Epithelial cell of prostate (primary cell): Measurements from ENCODE around the gene OVOL1.
A peak's percentile ranks its signal among the peaks of the same experiment; 100 is the strongest.

Source experiments
- DNase-seq: peaks from one replicate; pipeline ENCODE4 v3.0.0-alpha.2; 2011; ENCODE audit warnings: low read depth, low spot score
- H3K27ac ChIP-seq: fragments of 450-650 bp; 2 replicates; pipeline ENCODE4 v1.5.1; 2017; ENCODE audit warnings: mild to moderate bottlenecking

The OVOL1 gene

GRCh38 chr11:65790104-65790901 lies 3.4 kb downstream of the OVOL1 start:
- no peak for DNase-seq
- peak overlapping the region; percentile 77 for H3K27ac ChIP-seq

GRCh38 chr11:65790902-65791650 lies 4.2 kb downstream of the OVOL1 start:
- peak overlapping the region; percentile 77 for H3K27ac ChIP-seq
- no peak for DNase-seq

- H3K27ac ChIP-seq: peak overlapping the region; percentile 77
- no peak for DNase-seq
Observed at GRCh38 chr11:65791719-65792213, 4.9 kb downstream of the OVOL1 start.

GRCh38 chr11:65792456-65792855 lies 5.6 kb downstream of the OVOL1 start:
- H3K27ac ChIP-seq: peak overlapping the region; percentile 77
- DNase-seq: no peak

GRCh38 chr11:65793144-65793581 lies 6.3 kb downstream of the OVOL1 start:
- DNase-seq: peak; percentile 81
- peak overlapping the region; percentile 77 for H3K27ac ChIP-seq

- H3K27ac ChIP-seq: peak overlapping the region; percentile 77
- no peak for DNase-seq
Observed at GRCh38 chr11:65793625-65794400, 7.0 kb downstream of the OVOL1 start.

GRCh38 chr11:65794570-65795510 lies 8.0 kb downstream of the OVOL1 start:
- H3K27ac ChIP-seq: no peak overlapping the region

GRCh38 chr11:65796726-65797601 lies 10.1 kb downstream of the OVOL1 start:
- H3K27ac ChIP-seq: no peak overlapping the region
- DNase-seq: no peak

More at GRCh38 chr11:65794570-65795510, 8.0 kb downstream of the OVOL1 start:
- DNase-seq: no peak

- no peak overlapping the region for H3K27ac ChIP-seq
- DNase-seq: no peak
Observed at GRCh38 chr11:65797711-65798110, 10.8 kb downstream of the OVOL1 start.

- no peak for DNase-seq
- H3K27ac ChIP-seq: no peak overlapping the region
Observed at GRCh38 chr11:65798882-65799281, 12.0 kb downstream of the OVOL1 start.

GRCh38 chr11:65801153-65801987 lies 14.5 kb downstream of the OVOL1 start:
- no peak for DNase-seq
- H3K27ac ChIP-seq: no peak overlapping the region

- no peak for DNase-seq
- no peak overlapping the region for H3K27ac ChIP-seq
Observed at GRCh38 chr11:65802841-65803240, 16.0 kb downstream of the OVOL1 start.

GRCh38 chr11:65803797-65804492 lies 17.1 kb downstream of the OVOL1 start:
- no peak overlapping the region for H3K27ac ChIP-seq
- no peak for DNase-seq

- no peak for DNase-seq
Observed at GRCh38 chr11:65806979-65807378, 20.1 kb downstream of the OVOL1 start.

GRCh38 chr11:65808744-65809341 lies 22.0 kb downstream of the OVOL1 start:
- no peak overlapping the region for H3K27ac ChIP-seq
- no peak for DNase-seq

More at GRCh38 chr11:65806979-65807378, 20.1 kb downstream of the OVOL1 start:
- no peak overlapping the region for H3K27ac ChIP-seq

GRCh38 chr11:65809496-65809895 lies 22.6 kb downstream of the OVOL1 start:
- H3K27ac ChIP-seq: no peak overlapping the region
- DNase-seq: no peak
